IPS-18a (cell line): ENCODE data around the gene ZZZ3.
"Not testable (repeated sequence)": the region's sequence is repeated elsewhere in the genome, so short reads cannot be mapped to it uniquely, and the experiment has no call there.

Source experiments
- H3K27ac ChIP-seq: one replicate; pipeline ENCODE4 v1.5.1; 2013; ENCODE audit warnings: low read length
- H3K27me3 ChIP-seq: one replicate; pipeline ENCODE4 v1.6.1; 2013; ENCODE audit warnings: mild to moderate bottlenecking, low read length; ENCODE audit not compliant: control insufficient read depth, insufficient read depth
- H3K36me3 ChIP-seq: one replicate; pipeline ENCODE4 v1.6.1; 2013; ENCODE audit warnings: low read depth, low read length; ENCODE audit not compliant: control insufficient read depth
- H3K4me1 ChIP-seq: one replicate; pipeline ENCODE4 v1.6.1; 2013; ENCODE audit warnings: low read depth, low read length; ENCODE audit not compliant: control insufficient read depth
- H3K4me3 ChIP-seq: one replicate; pipeline ENCODE4 v1.5.1; 2013; ENCODE audit warnings: low read length
- H3K9ac ChIP-seq: one replicate; pipeline ENCODE4 v1.6.1; 2013; ENCODE audit warnings: mild to moderate bottlenecking, low read length, moderate library complexity
- H3K9me3 ChIP-seq: one replicate; pipeline ENCODE4 v1.6.1; 2013; ENCODE audit warnings: low read depth, low read length; ENCODE audit not compliant: control insufficient read depth

Gene ZZZ3

DNA sequence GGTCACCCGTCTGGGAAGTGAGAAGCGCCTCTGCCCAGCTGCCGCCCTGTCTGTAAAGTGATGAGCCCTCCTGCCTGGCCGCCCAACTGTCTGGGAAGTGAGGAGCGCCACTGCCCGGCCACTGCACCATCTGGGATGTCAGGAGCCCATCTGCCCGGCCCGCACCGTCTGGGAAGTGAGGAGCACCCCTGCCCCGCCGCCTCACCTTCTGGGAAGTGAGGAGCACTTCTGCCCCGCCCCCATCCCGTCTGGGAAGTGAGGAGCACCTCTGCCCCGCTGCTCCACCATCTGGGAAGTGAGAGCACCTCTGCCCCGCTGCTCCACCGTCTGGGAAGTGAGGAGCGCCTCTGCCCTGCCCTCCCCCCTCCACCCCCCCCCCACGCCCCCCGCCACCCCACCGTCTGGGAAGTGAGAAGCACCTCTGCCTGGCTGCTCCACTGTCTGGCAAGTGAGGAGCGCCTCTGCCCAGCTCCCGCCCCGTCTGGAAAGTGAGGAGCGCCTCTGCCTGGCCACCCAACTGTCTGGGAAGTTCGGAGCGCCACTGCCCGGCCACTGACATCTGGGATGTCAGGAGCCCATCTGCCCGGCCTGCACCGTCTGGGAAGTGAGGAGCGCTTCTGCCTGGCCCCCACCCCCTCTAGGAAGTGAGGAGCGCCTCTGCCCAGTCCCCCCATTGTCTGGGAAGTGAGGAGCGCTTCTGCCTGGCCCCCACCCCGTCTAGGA, 4.5 kb upstream of the ZZZ3 start:
- H3K9me3 ChIP-seq: no peaks in the 10 kb centered on the region

DNA sequence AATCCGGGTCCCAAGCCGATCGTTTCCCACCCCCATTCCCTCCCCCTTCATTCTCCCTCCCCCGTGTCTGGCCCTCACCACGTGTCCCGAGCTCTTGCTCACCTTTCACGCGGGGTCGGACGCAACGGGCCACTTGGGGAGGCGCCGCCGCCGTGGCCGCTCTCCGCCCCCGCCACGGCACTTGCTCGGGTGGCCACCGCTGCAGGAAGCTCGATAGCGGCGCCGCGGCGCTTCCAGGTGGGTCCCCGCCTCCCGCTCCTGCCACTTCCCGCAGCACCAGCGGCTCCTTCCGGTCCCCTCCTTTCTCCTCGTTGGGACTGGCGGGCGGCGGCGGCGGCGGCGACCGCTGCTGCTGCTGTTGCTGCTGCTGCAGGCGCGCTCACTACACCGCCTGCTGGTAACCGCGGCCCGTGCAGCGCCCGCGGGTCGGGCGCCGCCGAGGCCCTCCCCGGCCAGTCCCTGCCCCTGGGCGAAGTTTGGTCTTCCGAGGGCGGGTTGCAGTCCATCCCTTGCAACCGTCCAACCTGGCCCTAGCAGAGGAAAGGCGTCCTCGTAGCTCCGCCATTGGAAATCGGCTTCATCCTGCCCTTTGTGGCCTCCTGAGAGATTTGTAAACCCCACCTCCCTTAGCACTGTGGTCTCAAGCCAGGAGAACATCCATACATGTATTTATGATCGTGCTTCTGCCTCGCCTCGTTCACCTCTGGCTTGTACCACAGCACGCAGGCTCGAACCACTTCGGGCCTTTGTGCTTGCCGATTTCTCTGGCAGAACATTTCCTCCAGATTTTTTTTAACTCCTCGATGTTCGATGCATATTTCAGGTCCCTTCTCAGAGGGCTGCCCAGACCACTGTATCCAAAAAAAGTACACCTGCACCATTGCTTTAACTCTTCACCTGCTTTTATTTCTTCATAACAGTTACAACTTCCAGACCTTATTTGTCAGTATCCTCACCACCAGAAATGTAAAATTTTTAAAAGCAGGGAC, 996 bp upstream of the ZZZ3 start:
- no peaks in the 10 kb centered on the region for H3K27me3 ChIP-seq
- H3K27ac ChIP-seq: peak overlapping the region; percentile 97
- H3K36me3 ChIP-seq: no peaks in the 10 kb centered on the region
- H3K9ac ChIP-seq: peak overlapping the region; percentile 92
- no peaks in the 10 kb centered on the region for H3K9me3 ChIP-seq
- H3K4me3 ChIP-seq: peak overlapping the region; percentile 92
- no peaks in the 10 kb centered on the region for H3K4me1 ChIP-seq

More for the DNA sequence above, 4.5 kb upstream of the ZZZ3 start:
- Histone ChIP-seq H3K27ac (peak overlapping the region; percentile 24), H3K4me1 (no peaks in the 10 kb centered on the region), H3K36me3 (no peaks in the 10 kb centered on the region), H3K9ac (peak overlapping the region; percentile 32), H3K4me3 (peak overlapping the region; percentile 50), H3K27me3 (no peaks in the 10 kb centered on the region)

DNA sequence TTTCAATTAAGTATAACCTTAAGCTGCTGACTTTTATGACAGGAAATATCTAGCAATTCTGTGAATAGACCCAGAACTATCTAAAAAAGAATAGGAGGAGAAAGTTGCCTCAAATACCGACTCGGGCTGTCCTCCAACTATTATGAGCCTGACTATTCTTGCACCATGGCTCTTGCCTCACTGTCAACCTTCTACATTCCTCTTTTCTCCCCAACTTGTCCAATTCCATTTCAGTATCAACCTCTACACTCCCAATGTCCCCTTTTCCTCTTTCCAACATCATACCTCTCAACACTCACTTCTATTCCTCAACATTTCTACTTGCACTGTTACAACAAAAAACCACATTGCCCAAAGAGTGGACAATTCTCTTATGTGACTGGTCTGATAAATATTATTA, 2.3 kb downstream of the ZZZ3 start:
- Histone ChIP-seq H3K9ac (no peak overlapping the region), H3K4me3 (no peak overlapping the region), H3K9me3 (no peaks in the 10 kb centered on the region), H3K27me3 (no peaks in the 10 kb centered on the region), H3K4me1 (no peaks in the 10 kb centered on the region), H3K27ac (no peak overlapping the region), H3K36me3 (no peaks in the 10 kb centered on the region)

DNA sequence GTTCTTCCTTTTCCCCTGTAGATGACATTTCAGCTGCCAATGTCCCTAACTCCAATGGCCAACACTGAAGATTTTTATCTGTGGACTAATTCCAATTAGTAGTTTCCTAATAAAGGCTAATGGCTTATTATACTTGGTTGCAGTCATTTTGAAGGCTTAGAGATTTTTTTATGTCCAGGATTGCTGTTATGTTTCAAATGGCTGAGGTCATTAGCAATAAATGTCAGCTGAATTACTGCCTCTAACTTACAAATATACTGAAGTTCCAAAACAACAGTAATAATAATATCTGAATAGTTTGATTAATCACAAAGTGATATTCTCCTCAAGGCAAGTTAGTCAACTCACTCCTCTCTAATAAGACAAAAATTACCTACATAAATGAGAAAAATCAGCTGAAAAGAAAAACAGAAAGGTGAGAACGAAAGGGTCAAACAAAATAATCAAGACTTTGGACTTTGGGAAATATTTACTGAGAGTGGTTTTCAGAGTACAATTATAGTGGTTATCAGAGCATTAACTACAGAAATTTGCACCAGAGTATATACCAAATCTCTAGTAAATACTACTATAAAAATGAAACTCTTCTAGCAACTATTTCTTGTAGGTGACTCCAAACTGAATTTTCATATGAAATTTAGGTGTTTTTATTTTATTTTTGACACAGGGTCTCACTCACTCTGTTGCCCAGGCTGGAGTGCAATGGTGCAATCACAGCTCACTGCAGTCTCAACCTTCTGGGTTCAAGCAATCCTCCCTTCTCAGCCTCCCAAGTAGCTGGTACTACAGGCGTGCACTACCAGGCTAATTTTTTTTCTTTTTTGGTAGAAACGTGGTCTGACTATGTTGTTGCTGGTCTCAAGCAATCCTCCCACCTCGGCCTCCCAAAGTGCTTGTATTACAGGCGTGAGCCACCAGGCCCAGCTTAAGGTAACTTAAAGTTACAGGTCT, 3.5 kb downstream of the ZZZ3 start:
- Histone ChIP-seq H3K9ac (no peak overlapping the region), H3K27me3 (no peaks in the 10 kb centered on the region), H3K27ac (no peak overlapping the region), H3K4me1 (no peaks in the 10 kb centered on the region), H3K9me3 (no peaks in the 10 kb centered on the region), H3K4me3 (no peak overlapping the region), H3K36me3 (no peaks in the 10 kb centered on the region)

DNA sequence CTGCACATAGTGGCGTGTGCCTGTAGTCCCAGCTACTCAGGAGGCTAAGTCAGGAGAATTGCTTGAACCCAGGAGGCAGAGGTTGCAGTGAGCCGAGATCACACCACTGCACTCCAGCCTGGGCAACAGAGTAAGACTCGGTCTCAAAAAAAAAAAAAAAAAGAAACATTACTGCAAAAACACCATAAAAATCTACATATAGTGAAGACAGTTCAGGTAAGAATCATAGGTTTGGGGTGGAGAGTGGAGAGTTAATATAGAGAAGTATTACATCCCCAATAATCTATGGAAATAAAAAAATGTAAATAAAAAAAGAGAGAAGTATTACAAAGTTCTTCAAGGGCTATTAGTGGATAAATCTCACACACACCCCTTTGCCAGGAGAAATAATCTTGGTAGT, 7.7 kb downstream of the ZZZ3 start:
- H3K4me1 ChIP-seq, H3K27me3 ChIP-seq, H3K9ac ChIP-seq, H3K36me3 ChIP-seq, H3K27ac ChIP-seq, H3K9me3 ChIP-seq, H3K4me3 ChIP-seq: not testable (repeated sequence)

DNA sequence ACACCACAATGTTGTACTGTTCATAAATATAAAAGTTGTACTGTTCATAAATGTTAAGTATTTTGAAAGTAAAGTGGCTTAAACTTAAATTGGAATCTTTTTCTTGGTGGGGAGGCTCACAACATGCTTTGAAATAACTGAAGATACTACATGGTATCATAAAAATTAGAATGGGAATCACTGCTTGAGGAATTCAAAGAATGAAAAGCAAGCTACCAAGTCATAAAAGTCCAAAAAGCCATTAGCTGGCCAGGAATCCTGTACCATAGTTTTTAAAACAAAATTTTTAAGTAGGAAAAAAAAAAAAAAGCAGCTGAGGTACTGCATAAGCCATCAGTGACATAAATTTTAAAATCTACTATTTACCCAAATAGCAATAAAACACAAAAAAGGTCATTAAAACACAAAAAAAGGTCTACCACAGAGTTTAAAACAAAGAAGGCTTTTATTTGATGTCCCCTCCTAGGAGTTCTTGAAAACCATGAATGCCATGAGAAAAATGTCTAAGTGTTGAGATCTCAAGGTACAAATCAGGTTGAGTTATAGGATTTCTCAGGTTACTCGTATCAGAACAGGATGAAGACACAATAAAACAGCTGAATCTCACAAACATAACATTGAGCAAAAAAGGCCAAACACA, 8.6 kb downstream of the ZZZ3 start:
- Histone ChIP-seq H3K36me3 (no peaks in the 10 kb centered on the region), H3K9me3 (no peaks in the 10 kb centered on the region), H3K4me1 (no peaks in the 10 kb centered on the region), H3K27me3 (no peaks in the 10 kb centered on the region), H3K4me3 (no peak overlapping the region), H3K27ac (no peak overlapping the region), H3K9ac (no peak overlapping the region)

DNA sequence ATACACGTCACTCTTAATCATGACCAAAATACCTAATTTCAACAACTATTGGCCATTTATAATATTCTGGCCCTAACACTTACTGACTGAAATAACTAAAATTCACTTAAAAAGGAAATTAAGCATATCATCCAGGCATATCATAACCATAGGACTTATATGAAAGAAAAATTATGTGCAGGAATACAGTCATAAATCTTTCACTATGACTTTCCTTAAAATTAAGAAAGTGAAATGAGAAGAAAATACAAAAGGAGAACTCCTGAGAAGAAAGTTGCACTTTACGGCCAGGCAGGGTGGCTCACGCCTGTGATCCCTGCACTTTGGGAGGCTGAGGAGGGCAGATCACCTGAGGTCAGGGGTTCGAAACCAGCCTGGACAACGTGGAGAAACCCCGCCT, 9.4 kb downstream of the ZZZ3 start:
- Histone ChIP-seq H3K4me3 (no peak overlapping the region), H3K27ac (no peak overlapping the region), H3K27me3 (no peaks in the 10 kb centered on the region), H3K4me1 (no peaks in the 10 kb centered on the region), H3K9ac (no peak overlapping the region), H3K36me3 (no peaks in the 10 kb centered on the region), H3K9me3 (no peaks in the 10 kb centered on the region)

DNA sequence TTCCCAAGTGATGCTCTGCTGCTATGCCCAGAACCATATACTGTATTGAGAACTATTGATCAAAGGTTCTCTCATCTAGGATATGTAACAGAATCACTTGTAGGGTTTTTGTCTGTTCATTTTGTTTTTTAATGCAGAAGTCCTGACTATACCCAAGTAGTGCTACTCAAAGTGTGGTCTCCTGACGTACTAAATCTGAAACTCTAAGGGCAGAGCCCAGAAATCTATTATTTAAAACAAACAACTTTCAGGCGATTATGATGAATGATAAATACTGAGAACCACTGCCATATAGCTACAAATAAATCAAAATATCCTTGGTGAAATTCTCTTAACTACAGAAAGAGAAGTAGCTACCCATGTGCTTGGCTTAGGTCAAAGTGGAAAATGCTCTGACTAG, 10.1 kb downstream of the ZZZ3 start:
- Histone ChIP-seq H3K27ac (no peak overlapping the region), H3K9me3 (no peaks in the 10 kb centered on the region), H3K4me3 (no peak overlapping the region), H3K4me1 (no peaks in the 10 kb centered on the region), H3K27me3 (no peaks in the 10 kb centered on the region), H3K9ac (no peak overlapping the region), H3K36me3 (no peaks in the 10 kb centered on the region)

DNA sequence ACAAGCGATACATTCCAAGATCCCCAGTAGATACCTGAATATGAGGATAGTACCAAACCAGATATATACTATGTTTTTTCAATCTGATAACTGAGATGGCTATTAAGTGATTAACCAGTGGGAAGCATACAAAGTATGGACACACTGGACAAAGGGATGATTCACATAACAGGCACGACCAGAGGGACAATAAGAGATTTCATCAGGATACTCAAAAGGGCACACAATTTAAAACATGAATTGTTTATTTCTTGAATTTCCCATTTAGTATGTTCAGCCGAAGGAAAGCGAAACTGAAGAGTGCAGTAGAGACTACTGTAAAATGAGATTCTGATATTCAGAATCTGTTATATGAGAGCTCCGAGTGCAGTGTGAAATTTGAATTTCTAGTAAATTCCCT, 10.6 kb downstream of the ZZZ3 start:
- Histone ChIP-seq H3K36me3 (no peaks in the 10 kb centered on the region), H3K4me1 (no peaks in the 10 kb centered on the region), H3K9ac (no peak overlapping the region), H3K27me3 (no peaks in the 10 kb centered on the region), H3K4me3 (no peak overlapping the region), H3K9me3 (no peaks in the 10 kb centered on the region), H3K27ac (no peak overlapping the region)

DNA sequence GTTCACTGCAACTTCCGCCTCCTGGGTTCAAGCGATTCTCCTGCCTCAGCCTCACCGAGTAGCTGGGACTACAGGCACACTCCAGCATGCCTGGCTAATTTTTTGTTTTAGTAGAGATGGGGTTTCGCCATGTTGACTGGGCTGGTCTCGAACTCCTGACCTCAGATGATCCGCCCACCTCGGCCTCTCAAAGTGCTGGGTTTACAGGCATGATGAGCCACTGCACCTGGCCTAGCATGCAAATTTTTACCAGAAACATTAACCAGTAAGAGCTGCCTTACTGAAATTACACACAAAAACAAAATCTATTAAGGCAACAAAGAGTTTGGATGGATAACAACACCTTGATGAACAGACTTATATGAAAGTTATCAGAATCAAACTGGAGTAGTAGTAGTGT, 12.1 kb downstream of the ZZZ3 start:
- H3K9me3 ChIP-seq: no peaks in the 10 kb centered on the region
- H3K4me3 ChIP-seq: no peak overlapping the region
- H3K36me3 ChIP-seq: no peaks in the 10 kb centered on the region
- no peak overlapping the region for H3K9ac ChIP-seq
- H3K4me1 ChIP-seq: no peaks in the 10 kb centered on the region
- no peaks in the 10 kb centered on the region for H3K27me3 ChIP-seq
- H3K27ac ChIP-seq: no peak overlapping the region
